SK-N-MC (cell line): ENCODE results near the gene MINDY4.

Experiments
- EZH2 ChIP-seq: fragments of 200-600 bp; sonication (generic); IDR thresholded peaks from one replicate; pipeline ENCODE4 v1.6.1; 2017; ENCODE audit warnings: antibody characterized with exemption
- POLR2AphosphoS5 ChIP-seq: IDR thresholded peaks from 2 replicates; pipeline ENCODE4 v1.6.1; 2012; ENCODE audit warnings: mild to moderate bottlenecking, low read depth, low read length, borderline replicate concordance

- TF ChIP-seq POLR2AphosphoS5 (no peak), EZH2 (no peak)
These were observed 39.8 kb downstream of the MINDY4 start for GRCh38 chr7:30810986-30811385.
